ENCODE data around the gene PSENEN.

GRCh38 chr19:35740108-35740422 is 5.4 kb upstream of the PSENEN start:
- TF ChIP-seq ZNF274 (IDR thresholded peaks at IDR 0.05; ENCODE audit: low read length) (no peak), ZNF274 (tag by site-specific recombination; IDR thresholded peaks at IDR 0.05; ENCODE audit: borderline replicate concordance) (no peak), CTCF (tag by site-specific recombination; IDR thresholded peaks at IDR 0.05) (peak; percentile 76), ZNF341 (tag by site-specific recombination; IDR thresholded peaks at IDR 0.05; ENCODE audit: low read depth) (no peak), PRDM10 (tag by site-specific recombination; IDR thresholded peaks at IDR 0.05) (no peak), ZNF23 (tag by site-specific recombination; IDR thresholded peaks at IDR 0.05; ENCODE audit: borderline replicate concordance) (no peak), ZNF768 (tag by site-specific recombination; IDR thresholded peaks at IDR 0.05) (no peak), ZBTB11 (tag by site-specific recombination; conservative IDR thresholded peaks at IDR 0.05; ENCODE audit: low read depth) (no peak), ZNF610 (tag by site-specific recombination; IDR thresholded peaks at IDR 0.05; ENCODE audit: borderline replicate concordance) (no peak), ZNF184 (tag by site-specific recombination; IDR thresholded peaks at IDR 0.05) (no peak), ZNF571 (tag by site-specific recombination; IDR thresholded peaks at IDR 0.05) (no peak), ZNF785 (tag by site-specific recombination; IDR thresholded peaks at IDR 0.05) (no peak), ZNF623 (tag by site-specific recombination; IDR thresholded peaks at IDR 0.05) (no peak)
